GM18868 (cell line): Measurements from ENCODE around the gene ADORA3.
A peak's percentile ranks its signal among the peaks of the same experiment; 100 is the strongest.

Experiments
- ATAC-seq: cut with Tn5 transposase; IDR thresholded peaks from one replicate; pipeline ENCODE4 v1.9.1; 2021; ENCODE audit warnings: mild to moderate bottlenecking, moderate library complexity; ENCODE audit not compliant: unreplicated experiment

Gene ADORA3

DNA sequence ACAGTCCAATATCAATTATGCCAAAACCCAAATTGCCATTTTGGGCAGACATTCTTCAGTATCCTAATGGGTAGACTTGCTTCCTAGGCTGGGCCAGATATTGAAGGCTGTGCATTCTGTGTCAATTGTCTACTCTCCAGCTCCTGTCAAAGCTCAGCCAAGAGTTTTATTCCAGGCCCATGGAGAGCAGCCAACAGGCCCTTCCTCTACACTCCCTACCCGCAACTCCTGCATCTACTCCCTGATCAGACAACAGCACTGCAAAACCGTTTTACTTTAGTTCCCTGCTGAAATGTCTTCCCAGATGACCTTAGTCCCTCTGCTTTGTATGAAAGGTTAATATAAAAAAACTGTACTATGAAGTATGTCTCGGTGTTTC lies 6.6 kb upstream of the ADORA3 start:
- ATAC-seq = no peak

GRCh38 chr1:111507411-111508201 lies 4.2 kb upstream of the ADORA3 start:
- ATAC-seq = peak; percentile 53

DNA sequence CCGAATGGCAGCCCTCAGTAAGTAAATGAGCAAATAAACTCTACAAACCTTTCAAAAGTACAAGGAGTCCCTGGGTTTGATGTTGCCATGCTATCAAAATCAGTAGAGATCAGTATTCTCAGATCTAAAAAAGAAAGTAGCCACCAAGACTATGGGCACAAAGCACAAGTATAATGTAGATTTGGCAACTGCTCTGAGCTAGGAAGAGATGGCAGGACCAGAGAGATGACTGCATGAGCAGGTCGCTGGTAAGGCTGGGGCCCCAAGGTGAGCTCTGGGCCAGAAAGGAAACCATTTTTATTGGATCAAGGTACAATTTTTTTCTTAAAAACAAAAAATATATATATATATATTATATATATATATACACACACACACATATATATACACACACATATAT lies 3.1 kb upstream of the ADORA3 start:
- no peak for ATAC-seq

DNA sequence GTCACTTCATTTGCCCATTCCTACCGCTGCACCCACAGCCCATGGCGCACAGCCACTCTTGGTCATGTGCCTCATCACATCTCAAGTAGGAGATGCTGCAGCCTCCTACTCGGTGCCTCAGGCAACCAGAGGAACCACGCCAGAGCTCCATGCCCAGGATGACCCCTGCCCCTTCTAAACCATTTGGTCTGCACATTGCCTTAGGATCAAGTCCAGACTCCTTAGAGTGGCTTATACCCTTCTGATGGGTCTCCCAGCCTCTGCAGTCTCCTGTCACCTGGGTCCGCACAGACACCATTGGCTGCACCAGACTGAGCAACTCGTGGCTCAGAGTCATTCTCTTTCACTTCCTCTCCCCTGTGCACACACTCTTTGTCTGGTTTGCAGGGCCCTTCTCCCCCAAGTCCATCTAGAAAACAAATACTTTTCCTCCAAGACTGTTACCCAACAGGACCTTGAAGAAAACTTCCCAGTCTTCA lies 2.2 kb upstream of the ADORA3 start:
- ATAC-seq = peak; percentile 61

- ATAC-seq = no peak
Observed at GRCh38 chr1:111504097-111504496, 664 bp upstream of the ADORA3 start.

DNA sequence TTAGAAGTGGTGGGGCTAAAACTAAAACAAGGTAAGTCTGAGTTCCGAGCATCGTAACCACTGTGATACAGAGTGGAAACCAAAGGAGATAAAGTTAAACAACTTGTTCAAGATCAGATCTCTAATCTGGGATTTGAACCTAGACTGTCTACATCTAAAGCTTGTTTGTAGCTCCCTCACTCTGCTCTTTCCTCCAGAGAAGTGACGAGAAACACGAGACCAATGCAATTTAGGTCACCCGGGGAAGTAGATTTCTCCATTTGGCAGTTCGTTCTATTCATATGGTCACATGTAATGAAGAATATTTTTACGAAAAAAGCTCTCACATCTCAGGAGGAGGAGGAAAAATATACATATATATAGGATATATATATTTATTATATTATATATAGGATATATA lies 1.8 kb downstream of the ADORA3 start:
- ATAC-seq = no peak

GRCh38 chr1:111499026-111499785 lies 4.2 kb downstream of the ADORA3 start:
- no peak for ATAC-seq

GRCh38 chr1:111497592-111497991 lies 5.8 kb downstream of the ADORA3 start:
- no peak for ATAC-seq

DNA sequence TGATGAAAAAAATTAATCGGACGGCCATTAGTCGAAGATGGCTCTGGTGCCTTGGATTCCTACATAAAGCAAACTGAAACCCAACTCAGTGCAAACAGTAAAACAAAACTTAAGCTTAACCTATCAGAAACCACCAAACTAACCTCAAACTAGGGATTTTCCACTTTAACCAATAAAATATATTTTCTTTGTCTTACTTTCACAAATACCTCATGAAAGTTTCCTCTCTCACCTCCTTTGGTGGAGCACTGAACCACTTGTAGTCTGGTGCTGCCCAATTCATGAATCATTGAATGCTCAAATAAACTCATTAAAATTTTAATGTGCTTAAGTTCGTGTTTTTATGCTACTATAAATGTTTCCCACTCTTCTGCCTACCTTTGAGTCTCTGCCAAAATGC lies 7.0 kb downstream of the ADORA3 start:
- no peak for ATAC-seq

- no peak for ATAC-seq
Observed at GRCh38 chr1:111491070-111491469, 12.4 kb downstream of the ADORA3 start.

DNA sequence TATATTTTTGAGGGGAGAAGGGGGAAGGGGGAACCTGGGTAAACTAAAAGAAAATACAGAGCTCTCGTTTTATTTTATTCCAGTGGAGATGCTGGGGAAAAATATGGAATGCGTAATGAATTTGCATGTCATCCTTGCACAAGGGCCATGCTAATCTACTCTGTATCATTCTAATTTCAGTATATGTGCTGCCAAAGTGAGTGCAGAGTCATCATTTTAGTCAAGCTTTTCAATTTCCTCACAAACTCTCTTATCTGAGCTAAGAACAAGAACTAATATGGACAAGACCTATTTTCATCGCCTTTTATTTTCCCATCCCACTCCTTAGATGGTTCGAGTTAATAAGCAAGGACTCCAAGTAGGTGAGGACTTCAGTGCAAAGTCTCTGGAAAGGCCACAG lies 13.2 kb downstream of the ADORA3 start:
- no peak for ATAC-seq

DNA sequence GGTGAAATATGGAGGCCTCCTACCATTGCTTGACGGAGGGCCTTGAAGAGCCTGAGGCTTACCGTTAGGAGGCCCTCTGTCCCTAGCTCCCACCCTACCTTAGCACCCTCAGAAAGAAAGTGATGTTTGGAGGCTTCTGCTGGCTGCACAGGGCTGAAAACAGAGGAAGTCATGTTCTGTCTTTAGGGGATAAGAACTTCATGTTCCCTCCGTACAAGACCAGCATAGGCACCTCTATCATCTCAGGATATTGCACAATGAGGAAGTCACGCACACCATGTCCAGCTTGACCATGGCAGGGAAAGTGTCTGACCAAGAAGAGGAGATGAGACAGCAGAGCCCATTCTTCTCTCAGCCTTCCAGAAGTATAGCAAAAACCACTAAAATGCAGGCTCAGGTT lies 13.8 kb downstream of the ADORA3 start:
- no peak for ATAC-seq

- no peak for ATAC-seq
Observed at GRCh38 chr1:111488669-111489068, 14.8 kb downstream of the ADORA3 start.

- ATAC-seq = no peak
Observed at GRCh38 chr1:111487133-111487532, 16.3 kb downstream of the ADORA3 start.

DNA sequence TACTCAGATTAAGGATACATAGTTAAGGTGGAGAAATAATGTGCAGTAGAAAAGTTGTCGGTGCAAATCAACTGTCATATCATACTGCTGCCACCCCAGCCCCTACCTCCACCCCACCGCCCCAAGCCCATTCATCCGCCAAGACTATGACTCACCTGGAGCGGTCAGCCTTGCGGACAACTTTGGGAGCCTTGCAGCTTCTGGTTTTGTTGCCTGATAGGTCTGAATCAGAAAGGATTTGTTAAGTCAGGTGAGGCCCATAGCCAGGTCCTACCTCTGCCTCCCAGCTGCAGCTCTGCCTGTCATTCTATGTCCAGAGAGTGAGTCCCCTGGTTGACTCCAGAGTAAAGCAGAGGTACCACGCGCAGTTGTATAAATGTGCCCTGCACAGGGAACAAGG lies 17.0 kb downstream of the ADORA3 start:
- no peak for ATAC-seq

- no peak for ATAC-seq
Observed at GRCh38 chr1:111484391-111485026, 18.9 kb downstream of the ADORA3 start.

GRCh38 chr1:111483876-111484275 lies 19.6 kb downstream of the ADORA3 start:
- ATAC-seq = no peak

- ATAC-seq = no peak
Observed at GRCh38 chr1:111483166-111483565, 20.3 kb downstream of the ADORA3 start.

GRCh38 chr1:111481387-111482221 lies 21.8 kb downstream of the ADORA3 start:
- peak; percentile 53 for ATAC-seq

DNA sequence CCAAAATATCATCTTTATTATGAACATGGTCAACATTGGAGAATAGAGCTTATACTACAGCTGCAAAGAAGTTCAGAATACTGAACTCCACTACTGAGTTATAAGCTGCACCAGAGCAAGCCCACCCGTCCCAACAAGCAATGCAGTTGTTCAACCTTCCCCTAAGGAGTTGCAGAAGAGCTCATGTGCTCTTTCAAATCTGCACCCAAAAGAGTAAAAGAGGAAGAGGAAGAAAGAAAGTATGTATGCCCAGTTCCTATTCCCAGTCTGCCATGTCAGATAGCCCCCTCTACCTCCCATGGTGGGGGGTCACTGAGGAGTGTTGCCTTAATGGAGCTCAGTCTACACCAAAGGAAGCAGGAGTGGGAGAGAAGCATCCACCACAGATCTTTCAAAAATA lies 22.8 kb downstream of the ADORA3 start:
- ATAC-seq = no peak

DNA sequence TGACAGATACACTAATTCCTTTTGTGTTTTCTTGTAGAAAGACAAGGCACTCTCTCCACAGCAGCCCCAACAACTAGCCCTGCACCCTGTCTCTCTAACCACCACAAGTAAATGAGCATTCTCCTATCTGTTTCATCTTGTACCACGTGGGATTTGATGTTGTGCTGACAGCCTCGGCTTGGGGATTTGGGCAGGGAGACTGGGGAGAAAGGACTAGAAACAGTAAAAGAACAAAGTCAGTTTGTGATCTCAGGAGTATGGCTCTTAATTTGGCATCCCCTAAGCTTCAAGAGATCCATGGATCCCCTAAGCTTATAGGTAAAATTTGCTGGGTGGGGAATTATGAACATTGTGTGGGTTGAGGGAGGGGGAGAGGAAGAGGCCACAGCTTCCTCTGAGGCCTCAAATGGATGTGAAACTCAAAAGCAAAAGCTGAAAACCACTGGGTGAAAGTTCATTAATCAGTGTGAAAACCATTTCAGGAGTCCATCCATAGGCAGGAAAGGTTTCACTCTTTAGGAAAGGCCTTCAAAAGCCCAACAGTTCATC lies 26.6 kb downstream of the ADORA3 start:
- peak; percentile 75 for ATAC-seq
